DND-41 (cell line): ENCODE results near the gene ATAD3B.

ENCODE experiments used
- ATAC-seq: fragments of 200-7000 bp; cut with Tn5 transposase; 3 replicates; pipeline ENCODE4 v1.9.1; 2021; ENCODE audit warnings: low read depth; ENCODE audit not compliant: insufficient read depth
- DNase-seq: peaks from one replicate; pipeline ENCODE4 v3.0.0-alpha.2; 2020
- H2AFZ ChIP-seq: 2 replicates; pipeline ENCODE4 v1.6.0; 2012; ENCODE audit warnings: low read depth, low read length
- H3K27ac ChIP-seq: 2 replicates; pipeline ENCODE4 v1.5.1; 2012; ENCODE audit warnings: low read length, inconsistent platforms
- H3K27me3 ChIP-seq: fragments of 200-600 bp; sonication (generic); 2 replicates; pipeline ENCODE4 v1.6.0; 2012; ENCODE audit warnings: low read length, mild to moderate bottlenecking, inconsistent platforms; ENCODE audit not compliant: insufficient read depth, poor library complexity
- H3K36me3 ChIP-seq: 2 replicates; pipeline ENCODE4 v1.5.1; 2012; ENCODE audit warnings: low read length, inconsistent platforms; ENCODE audit not compliant: insufficient read depth
- H3K4me1 ChIP-seq: 2 replicates; pipeline ENCODE4 v1.5.1; 2012; ENCODE audit warnings: mild to moderate bottlenecking, low read length; ENCODE audit not compliant: insufficient read depth
- H3K4me2 ChIP-seq: 2 replicates; pipeline ENCODE4 v1.6.0; 2012; ENCODE audit warnings: mild to moderate bottlenecking, moderate library complexity, low read length, inconsistent platforms; ENCODE audit not compliant: insufficient read depth
- H3K4me3 ChIP-seq, 2 experiments: fragments of 200-600 bp in 1 of 2; shearing (Covaris generic) in 1 of 2; 2 replicates each; pipeline ENCODE4 v1.5.1; 2012 to 2016; ENCODE audit warnings: inconsistent platforms in 2 of 2, low read length in 2 of 2, mild to moderate bottlenecking in 2 of 2, low read depth in 1 of 2, moderate library complexity in 1 of 2
- H3K79me2 ChIP-seq: 2 replicates; pipeline ENCODE4 v1.6.0; 2012; ENCODE audit warnings: low read length, inconsistent platforms; ENCODE audit not compliant: insufficient read depth
- H3K9ac ChIP-seq: 2 replicates; pipeline ENCODE4 v1.6.0; 2012; ENCODE audit warnings: low read depth, mild to moderate bottlenecking, inconsistent platforms, low read length, moderate library complexity
- H3K9me3 ChIP-seq: 2 replicates; pipeline ENCODE4 v1.5.1; 2012; ENCODE audit warnings: low read length, moderate library complexity, mild to moderate bottlenecking, inconsistent platforms; ENCODE audit not compliant: insufficient read depth, severe bottlenecking
- H4K20me1 ChIP-seq: 2 replicates; pipeline ENCODE4 v1.6.0; 2012; ENCODE audit warnings: low read length; ENCODE audit not compliant: insufficient read depth
- EZH2 ChIP-seq: IDR thresholded peaks from 3 replicates; pipeline ENCODE4 v1.6.1; 2012; ENCODE audit warnings: borderline replicate concordance, low read depth, mild to moderate bottlenecking, moderate library complexity, low read length, inconsistent platforms; ENCODE audit not compliant: severe bottlenecking
- TF ChIP-seq, protein P1 (sequence below): IDR thresholded peaks from 2 replicates; pipeline ENCODE4 v1.5.1; 2012; ENCODE audit warnings: borderline replicate concordance, low read length, moderate library complexity, mild to moderate bottlenecking; ENCODE audit not compliant: poor library complexity, severe bottlenecking; ENCODE audit errors: extremely low read depth

Gene ATAD3B

DNA sequence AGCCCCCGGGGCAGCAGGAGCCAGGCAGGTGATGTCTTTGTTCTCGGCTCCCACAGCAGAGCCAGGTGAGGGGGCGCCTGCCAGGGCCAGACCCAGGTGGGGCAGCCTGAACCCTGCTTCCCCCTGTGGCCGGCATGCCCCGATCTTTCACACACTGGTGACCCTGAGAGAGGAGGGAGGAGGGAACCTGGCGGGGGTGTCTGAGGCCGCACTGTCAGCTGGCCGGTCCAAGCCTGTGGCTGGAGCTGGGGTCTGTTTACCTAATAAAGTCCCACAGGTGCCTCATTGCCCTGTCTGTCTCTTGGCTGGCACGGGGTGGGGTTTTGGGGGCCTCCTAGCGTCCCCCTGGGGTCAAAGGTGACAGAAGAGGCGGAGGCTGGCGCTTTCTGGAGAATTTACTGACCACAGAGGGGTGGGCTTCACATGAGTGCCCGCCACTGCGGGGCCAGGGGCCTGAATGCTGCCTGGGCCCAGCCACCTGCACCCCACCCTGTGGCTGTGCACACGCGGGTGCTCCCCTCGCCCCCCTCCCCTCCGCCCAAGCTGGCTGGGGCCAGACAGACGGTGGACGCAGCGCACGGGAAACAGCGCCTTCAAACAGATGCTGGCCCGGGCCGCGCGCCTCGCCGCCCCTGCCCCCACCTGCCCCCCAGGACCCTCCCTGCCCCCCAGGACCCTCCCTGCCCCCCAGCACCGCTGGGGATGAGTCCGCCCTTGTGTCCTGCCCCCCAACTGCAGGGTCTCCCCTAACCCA, 63.0 kb downstream of the ATAD3B start:
- no peaks in the 10 kb centered on the region for H3K27me3 ChIP-seq
- H2AFZ ChIP-seq, result no peak overlapping the region
- H3K4me2 ChIP-seq, result no peak overlapping the region
- no peak for DNase-seq
- peaks cover 15% of the 10 kb centered on the region for H4K20me1 ChIP-seq
- TF ChIP-seq, protein P1, sequence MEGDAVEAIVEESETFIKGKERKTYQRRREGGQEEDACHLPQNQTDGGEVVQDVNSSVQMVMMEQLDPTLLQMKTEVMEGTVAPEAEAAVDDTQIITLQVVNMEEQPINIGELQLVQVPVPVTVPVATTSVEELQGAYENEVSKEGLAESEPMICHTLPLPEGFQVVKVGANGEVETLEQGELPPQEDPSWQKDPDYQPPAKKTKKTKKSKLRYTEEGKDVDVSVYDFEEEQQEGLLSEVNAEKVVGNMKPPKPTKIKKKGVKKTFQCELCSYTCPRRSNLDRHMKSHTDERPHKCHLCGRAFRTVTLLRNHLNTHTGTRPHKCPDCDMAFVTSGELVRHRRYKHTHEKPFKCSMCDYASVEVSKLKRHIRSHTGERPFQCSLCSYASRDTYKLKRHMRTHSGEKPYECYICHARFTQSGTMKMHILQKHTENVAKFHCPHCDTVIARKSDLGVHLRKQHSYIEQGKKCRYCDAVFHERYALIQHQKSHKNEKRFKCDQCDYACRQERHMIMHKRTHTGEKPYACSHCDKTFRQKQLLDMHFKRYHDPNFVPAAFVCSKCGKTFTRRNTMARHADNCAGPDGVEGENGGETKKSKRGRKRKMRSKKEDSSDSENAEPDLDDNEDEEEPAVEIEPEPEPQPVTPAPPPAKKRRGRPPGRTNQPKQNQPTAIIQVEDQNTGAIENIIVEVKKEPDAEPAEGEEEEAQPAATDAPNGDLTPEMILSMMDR, result no peak
- no peak for TF ChIP-seq EZH2
- no peaks in the 10 kb centered on the region for H3K9me3 ChIP-seq
- no peak overlapping the region for H3K27ac ChIP-seq
- H3K4me1 ChIP-seq, result no peaks in the 10 kb centered on the region
- H3K4me3 ChIP-seq, result no peak overlapping the region
- no peak overlapping the region for H3K9ac ChIP-seq
- ATAC-seq, result no peak
- peaks cover 42% of the 10 kb centered on the region for H3K36me3 ChIP-seq
- no peaks in the 10 kb centered on the region for H3K79me2 ChIP-seq

DNA sequence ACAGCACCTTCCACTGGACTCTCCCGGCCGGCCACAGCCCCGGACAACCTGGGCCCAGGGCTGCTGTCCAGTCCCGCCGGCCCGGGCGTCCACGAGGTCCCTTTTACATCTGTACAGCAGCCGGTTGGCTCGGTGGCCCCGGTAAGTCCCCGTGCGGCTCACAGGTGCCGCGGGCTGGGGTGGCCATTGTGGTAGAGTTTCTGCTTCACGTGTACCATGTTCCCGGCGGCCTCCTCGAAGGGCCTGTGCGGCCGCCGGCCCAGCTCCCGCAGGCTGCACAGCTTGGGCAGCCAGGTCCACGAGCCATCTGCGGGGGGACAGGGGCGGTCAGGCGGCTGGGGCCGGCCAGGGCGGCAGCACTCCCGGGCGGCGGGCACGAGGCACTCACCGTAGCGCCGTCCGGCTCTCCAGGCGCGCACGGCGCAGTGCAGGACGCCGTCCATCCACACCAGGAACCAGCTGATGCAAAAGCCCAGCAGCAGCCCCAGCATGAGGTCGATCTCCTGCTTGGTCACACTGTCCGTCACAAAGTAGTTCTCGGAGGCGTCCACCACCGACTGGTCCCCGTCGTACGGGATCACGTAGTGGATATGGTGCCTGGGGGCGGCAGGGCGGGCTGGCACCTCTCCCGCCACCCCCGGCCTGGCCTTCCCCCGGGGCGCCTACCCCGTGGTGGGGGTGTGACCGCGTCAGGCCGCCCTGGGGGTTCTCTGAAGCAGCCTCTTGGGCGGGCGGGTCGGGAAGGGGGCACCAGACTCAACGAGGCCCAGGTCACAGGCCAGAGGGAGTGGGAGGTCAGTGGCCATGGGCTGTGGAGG, 63.8 kb downstream of the ATAD3B start:
- H3K79me2 ChIP-seq, result no peaks in the 10 kb centered on the region
- no peak overlapping the region for H3K4me3 ChIP-seq
- H3K36me3 ChIP-seq, result peaks cover 34% of the 10 kb centered on the region
- DNase-seq (no peak), ATAC-seq (no peak; the same call in 2 of the 3 replicates)
- H3K27me3 ChIP-seq, result no peaks in the 10 kb centered on the region
- peaks cover 15% of the 10 kb centered on the region for H4K20me1 ChIP-seq
- no peaks in the 10 kb centered on the region for H3K9me3 ChIP-seq
- H3K4me1 ChIP-seq, result no peaks in the 10 kb centered on the region
- H3K9ac ChIP-seq, result no peak overlapping the region
- H3K27ac ChIP-seq, result no peak overlapping the region
- H2AFZ ChIP-seq, result no peak overlapping the region
- H3K4me2 ChIP-seq, result no peak overlapping the region
- TF ChIP-seq, protein P1, result no peak
- no peak for TF ChIP-seq EZH2

DNA sequence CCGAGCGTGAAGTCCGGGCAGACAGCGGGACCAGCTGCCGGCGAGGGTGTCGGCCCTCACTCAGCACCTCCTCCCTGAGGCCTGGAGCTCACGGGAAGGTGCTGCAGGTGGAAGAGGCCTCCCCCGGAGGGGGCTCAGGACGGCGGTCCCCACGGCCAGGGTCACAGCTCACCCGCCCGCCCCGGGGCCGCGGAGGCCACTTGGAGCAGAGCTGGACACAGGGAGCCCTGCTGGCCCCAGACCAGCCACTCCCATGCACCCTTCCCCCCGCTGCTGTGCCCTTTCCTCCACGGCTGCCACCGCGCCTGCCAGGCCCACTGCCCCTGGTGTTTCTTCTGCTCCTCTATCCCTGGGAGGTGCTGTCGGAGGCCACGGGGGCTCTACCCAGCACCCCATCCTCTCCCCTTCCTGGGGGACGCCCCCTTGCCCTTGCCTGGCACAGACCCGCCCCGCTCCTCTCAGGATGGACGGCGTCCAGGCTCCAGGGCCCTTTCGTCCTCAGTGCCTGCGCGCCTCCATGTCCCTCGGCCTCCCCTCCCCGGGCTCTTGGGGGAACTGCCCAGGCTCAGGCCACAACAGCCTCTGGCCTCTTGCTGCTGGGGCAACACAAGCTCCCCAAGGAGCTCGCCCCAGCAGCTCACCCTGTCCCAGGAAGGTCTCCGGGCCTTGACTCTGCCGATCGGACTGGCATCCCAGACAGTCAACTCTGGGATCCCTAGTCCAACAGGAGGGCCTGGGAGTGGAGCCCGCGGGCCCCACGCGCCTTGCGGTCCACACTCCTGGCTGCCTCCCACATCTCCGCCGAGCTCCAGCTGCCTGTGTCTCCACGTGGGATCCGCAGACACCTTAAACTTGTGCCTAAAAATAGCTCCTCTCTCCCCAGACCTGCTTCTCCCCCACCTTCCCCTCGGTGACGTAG, 64.7 kb downstream of the ATAD3B start:
- H3K27ac ChIP-seq, result no peak overlapping the region
- no peaks in the 10 kb centered on the region for H3K79me2 ChIP-seq
- no peak overlapping the region for H2AFZ ChIP-seq
- ATAC-seq (peak; percentile 24; the same call in 1 of the 3 replicates), DNase-seq (no peak)
- H3K4me3 ChIP-seq, result no peak overlapping the region
- H3K27me3 ChIP-seq, result no peaks in the 10 kb centered on the region
- peaks cover 19% of the 10 kb centered on the region for H4K20me1 ChIP-seq
- no peaks in the 10 kb centered on the region for H3K9me3 ChIP-seq
- H3K9ac ChIP-seq, result no peak overlapping the region
- TF ChIP-seq EZH2, result no peak
- TF ChIP-seq, protein P1, result no peak
- H3K4me2 ChIP-seq, result no peak overlapping the region
- H3K4me1 ChIP-seq, result no peaks in the 10 kb centered on the region
- peaks cover 39% of the 10 kb centered on the region for H3K36me3 ChIP-seq
